ENCODE results near the gene UBA5. TPM values are rescaled to one million over a fixed set of nuclear protein-coding genes. Genes with fewer than 3 reads are reported as not detected.

The UBA5 gene
- total and polyA plus RNA-seq, 7 donors = 16.8 to 35.3 (median 23.9) TPM

DNA sequence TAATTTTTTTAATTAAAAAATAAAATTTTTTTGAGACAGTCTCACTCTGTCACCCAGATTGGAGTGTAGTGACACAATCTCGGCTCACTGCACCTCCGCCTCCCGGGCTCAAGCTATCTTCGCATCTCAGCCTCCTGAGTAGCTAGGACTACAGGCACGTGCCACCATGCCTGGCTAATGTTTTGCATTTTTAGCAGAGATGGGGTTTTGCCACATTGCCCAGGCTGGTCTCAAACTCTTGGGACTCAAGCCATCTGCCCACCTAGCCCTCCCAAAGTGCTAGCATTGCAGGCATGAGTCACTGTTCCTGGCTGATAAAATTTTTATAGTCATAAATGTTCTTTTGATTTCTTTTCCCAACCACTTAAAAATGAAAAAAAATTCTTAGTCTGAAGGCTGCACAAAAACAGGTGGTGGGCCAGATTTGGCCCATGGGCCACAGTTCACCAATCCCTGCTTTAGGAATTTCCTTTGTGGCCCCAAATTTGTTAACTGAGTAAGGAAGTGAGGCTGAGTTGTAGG is 9.2 kb downstream of the UBA5 start:
- H3K4me3 ChIP-seq = no peak overlapping the region
- no peak overlapping the region for H3K27ac ChIP-seq
- no peaks in the 10 kb centered on the region for H3K4me1 ChIP-seq
- 93 to 98% methylated on average over 5 of the region's 5 CpGs for WGBS, 2 donors
- no peak for DNase-seq
- H3K27me3 ChIP-seq = no peaks in the 10 kb centered on the region
- TF ChIP-seq, protein P1, sequence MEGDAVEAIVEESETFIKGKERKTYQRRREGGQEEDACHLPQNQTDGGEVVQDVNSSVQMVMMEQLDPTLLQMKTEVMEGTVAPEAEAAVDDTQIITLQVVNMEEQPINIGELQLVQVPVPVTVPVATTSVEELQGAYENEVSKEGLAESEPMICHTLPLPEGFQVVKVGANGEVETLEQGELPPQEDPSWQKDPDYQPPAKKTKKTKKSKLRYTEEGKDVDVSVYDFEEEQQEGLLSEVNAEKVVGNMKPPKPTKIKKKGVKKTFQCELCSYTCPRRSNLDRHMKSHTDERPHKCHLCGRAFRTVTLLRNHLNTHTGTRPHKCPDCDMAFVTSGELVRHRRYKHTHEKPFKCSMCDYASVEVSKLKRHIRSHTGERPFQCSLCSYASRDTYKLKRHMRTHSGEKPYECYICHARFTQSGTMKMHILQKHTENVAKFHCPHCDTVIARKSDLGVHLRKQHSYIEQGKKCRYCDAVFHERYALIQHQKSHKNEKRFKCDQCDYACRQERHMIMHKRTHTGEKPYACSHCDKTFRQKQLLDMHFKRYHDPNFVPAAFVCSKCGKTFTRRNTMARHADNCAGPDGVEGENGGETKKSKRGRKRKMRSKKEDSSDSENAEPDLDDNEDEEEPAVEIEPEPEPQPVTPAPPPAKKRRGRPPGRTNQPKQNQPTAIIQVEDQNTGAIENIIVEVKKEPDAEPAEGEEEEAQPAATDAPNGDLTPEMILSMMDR (IDR thresholded peaks at IDR 0.05) = no peak
- TF ChIP-seq POLR2A (IDR thresholded peaks at IDR 0.05) (no peak), POLR2AphosphoS5 (IDR thresholded peaks at IDR 0.05) (no peak), EP300 (IDR thresholded peaks at IDR 0.05) (no peak)
- H3K36me3 ChIP-seq = peaks cover 0 to 68% (median 16%) of the 10 kb centered on the region in 4 donors
- intact Hi-C loops (cut with DNase I) = loop anchor here (10.0 kb wide), 1 partner anchor 45 kb away; no protein-coding TSS in a partner anchor
- H3K9me3 ChIP-seq = no peaks in the 10 kb centered on the region

- DNase-seq = no peak
- Histone ChIP-seq H3K27me3 (no peaks in the 10 kb centered on the region), H3K27ac (no peak overlapping the region), H3K4me1 (no peaks in the 10 kb centered on the region), H3K36me3 (peaks cover 0 to 95% (median 26%) of the 10 kb centered on the region in 4 donors), H3K9me3 (no peaks in the 10 kb centered on the region), H3K4me3 (no peak overlapping the region)
- TF ChIP-seq, protein P1 (IDR thresholded peaks at IDR 0.05) = no peak
- TF ChIP-seq POLR2A (IDR thresholded peaks at IDR 0.05) (no peak), EP300 (IDR thresholded peaks at IDR 0.05) (no peak), POLR2AphosphoS5 (IDR thresholded peaks at IDR 0.05) (no peak)
- intact Hi-C loops (cut with DNase I) = no loop called here
These were observed 15.3 kb downstream of the UBA5 start for GRCh38 chr3:132675408-132675807.

GRCh38 chr3:132679911-132680310 is 19.8 kb downstream of the UBA5 start:
- Histone ChIP-seq H3K27me3 (no peaks in the 10 kb centered on the region), H3K4me3 (no peak overlapping the region), H3K36me3 (peaks cover 8 to 95% (median 23%) of the 10 kb centered on the region in 4 donors), H3K27ac (peak overlapping the region in 1 of 4 donors; percentile 22), H3K4me1 (no peaks in the 10 kb centered on the region), H3K9me3 (no peaks in the 10 kb centered on the region)
- DNase-seq = no peak
- intact Hi-C loops (cut with DNase I) = no loop called here
- 80 to 89% methylated on average over 5 of the region's 5 CpGs for WGBS, 2 donors
- TF ChIP-seq POLR2A (IDR thresholded peaks at IDR 0.05) = no peak
- no peak for TF ChIP-seq EP300 (IDR thresholded peaks at IDR 0.05)
- TF ChIP-seq POLR2AphosphoS5 (IDR thresholded peaks at IDR 0.05) = no peak
- TF ChIP-seq, protein P1 (IDR thresholded peaks at IDR 0.05) = no peak

DNA sequence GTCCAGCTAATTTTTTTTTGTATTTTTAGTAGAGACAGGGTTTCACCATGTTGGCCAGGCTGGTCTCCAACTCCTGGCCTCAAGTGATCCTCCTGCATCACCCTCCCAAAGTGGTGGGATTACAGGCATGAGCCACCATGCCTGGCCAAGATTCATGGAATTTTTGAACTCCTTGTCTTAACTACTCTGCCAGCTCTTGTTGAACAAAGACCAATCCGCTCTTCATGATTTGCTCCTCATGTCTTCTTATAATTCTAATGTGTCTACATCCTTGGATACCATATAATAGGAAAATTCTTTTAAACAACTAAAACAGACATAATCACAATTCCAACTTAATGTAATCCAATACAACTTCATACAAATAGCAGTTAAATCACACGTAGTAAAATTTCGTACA is 21.3 kb downstream of the UBA5 start:
- no peak overlapping the region for H3K27ac ChIP-seq
- no peaks in the 10 kb centered on the region for H3K27me3 ChIP-seq
- TF ChIP-seq, protein P1 (IDR thresholded peaks at IDR 0.05) = no peak
- TF ChIP-seq POLR2AphosphoS5 (IDR thresholded peaks at IDR 0.05) (no peak), EP300 (IDR thresholded peaks at IDR 0.05) (no peak), POLR2A (IDR thresholded peaks at IDR 0.05) (no peak)
- no peaks in the 10 kb centered on the region for H3K4me1 ChIP-seq
- no peak for DNase-seq
- H3K36me3 ChIP-seq = peaks cover 15 to 95% (median 27%) of the 10 kb centered on the region in 4 donors
- intact Hi-C loops (cut with DNase I) = no loop called here
- whole genome bisulfite sequencing, 2 donors = 98% methylated on average over 3 of the region's 3 CpGs
- H3K4me3 ChIP-seq = no peak overlapping the region
- H3K9me3 ChIP-seq = no peaks in the 10 kb centered on the region

- intact Hi-C loops (cut with DNase I) = no loop called here
- H3K4me3 ChIP-seq = no peak overlapping the region
- H3K27me3 ChIP-seq = no peaks in the 10 kb centered on the region
- H3K36me3 ChIP-seq = peaks cover 12 to 95% (median 27%) of the 10 kb centered on the region in 4 donors
- H3K27ac ChIP-seq = no peak overlapping the region
- no peaks in the 10 kb centered on the region for H3K9me3 ChIP-seq
- no peak for DNase-seq
- no peaks in the 10 kb centered on the region for H3K4me1 ChIP-seq
- TF ChIP-seq POLR2AphosphoS5 (IDR thresholded peaks at IDR 0.05) (no peak), POLR2A (IDR thresholded peaks at IDR 0.05) (no peak), EP300 (IDR thresholded peaks at IDR 0.05) (no peak)
These were observed 22.1 kb downstream of the UBA5 start for GRCh38 chr3:132682201-132682600.

All from sigmoid colon (tissue), 7 donors.